ENCODE data around the gene MYO6.

The MYO6 gene

DNA sequence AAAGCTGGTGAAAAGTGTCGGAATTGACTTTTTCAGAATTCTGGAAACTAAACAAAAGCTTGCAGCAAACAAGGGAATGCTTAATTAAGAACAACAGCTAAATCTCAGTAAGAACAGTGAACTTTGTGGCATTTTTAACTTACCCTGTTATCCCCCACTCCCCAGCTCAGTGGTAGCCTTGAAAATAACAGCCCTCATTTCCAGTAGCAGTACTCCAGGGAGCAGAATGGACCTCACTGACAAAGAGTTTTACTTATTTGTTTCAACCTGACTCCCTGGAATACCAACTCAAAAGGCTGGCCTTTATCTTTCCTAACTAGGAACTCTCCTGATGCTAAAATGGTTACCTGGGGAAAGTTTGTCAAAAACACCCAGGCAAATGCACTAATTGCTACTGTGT lies 214.5 kb downstream of the MYO6 start:
- H3K27ac ChIP-seq = no peak overlapping the region
- ChIA-PET CTCF (interaction anchor here (0.6 to 0.7 kb wide), 2 partner anchors 464 to 1551 kb away, joined by 3 read pairs; no protein-coding TSS in a partner anchor), POLR2A (ENCODE audit: low non-redundant PET) (no interaction called here)
- TF ChIP-seq, protein P1, sequence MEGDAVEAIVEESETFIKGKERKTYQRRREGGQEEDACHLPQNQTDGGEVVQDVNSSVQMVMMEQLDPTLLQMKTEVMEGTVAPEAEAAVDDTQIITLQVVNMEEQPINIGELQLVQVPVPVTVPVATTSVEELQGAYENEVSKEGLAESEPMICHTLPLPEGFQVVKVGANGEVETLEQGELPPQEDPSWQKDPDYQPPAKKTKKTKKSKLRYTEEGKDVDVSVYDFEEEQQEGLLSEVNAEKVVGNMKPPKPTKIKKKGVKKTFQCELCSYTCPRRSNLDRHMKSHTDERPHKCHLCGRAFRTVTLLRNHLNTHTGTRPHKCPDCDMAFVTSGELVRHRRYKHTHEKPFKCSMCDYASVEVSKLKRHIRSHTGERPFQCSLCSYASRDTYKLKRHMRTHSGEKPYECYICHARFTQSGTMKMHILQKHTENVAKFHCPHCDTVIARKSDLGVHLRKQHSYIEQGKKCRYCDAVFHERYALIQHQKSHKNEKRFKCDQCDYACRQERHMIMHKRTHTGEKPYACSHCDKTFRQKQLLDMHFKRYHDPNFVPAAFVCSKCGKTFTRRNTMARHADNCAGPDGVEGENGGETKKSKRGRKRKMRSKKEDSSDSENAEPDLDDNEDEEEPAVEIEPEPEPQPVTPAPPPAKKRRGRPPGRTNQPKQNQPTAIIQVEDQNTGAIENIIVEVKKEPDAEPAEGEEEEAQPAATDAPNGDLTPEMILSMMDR (conservative IDR thresholded peaks at IDR 0.05; ENCODE audit: low read depth) = no peak
- no peak for DNase-seq (ENCODE audit: low spot score)

DNA sequence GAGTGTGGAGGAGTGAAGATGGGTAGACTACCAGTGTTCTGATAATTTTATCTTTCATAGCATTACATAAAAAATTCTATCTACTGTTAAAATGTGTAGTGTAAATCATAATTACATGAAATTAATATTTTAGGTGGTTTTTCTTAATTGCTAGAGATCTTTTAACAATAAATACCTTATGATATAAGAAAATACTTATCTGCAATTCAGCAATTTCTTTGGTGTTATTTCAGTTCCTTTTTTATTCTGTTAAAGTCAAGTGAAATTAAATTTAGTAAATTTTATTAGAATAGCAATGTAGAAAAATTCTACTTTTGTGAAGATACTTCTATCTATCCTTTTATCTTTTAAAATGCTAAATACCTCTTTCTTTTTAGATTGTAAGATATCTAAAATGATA lies 219.1 kb downstream of the MYO6 start:
- ChIA-PET CTCF (no interaction called here), POLR2A (ENCODE audit: low non-redundant PET) (no interaction called here)
- TF ChIP-seq, protein P1 (conservative IDR thresholded peaks at IDR 0.05; ENCODE audit: low read depth) = no peak
- no peak overlapping the region for H3K27ac ChIP-seq
- DNase-seq (ENCODE audit: low spot score) = no peak

Data from RWPE1 (cell line).